ENCODE results near the gene ADAMTSL3.

DNA sequence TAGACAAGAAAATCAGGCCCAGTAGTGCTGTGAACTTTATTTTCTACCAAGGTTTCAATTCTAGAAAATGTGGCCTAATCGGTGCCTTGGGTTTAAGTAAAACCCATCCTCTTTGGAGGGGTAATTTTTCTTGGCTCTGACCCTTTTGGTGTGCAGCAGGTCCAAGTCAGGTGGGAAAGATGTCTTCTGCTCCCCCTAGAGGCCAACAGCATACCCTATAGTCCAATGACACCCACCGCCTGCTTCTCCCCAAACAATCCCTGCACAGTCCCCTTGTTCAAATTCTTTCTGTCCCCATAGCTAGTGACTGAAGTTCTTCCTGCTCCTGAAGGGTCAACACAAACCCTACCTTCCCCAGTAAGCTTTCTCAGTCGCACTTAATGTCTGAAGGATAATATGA, 319.9 kb downstream of the ADAMTSL3 start:
- TF ChIP-seq, protein P1, sequence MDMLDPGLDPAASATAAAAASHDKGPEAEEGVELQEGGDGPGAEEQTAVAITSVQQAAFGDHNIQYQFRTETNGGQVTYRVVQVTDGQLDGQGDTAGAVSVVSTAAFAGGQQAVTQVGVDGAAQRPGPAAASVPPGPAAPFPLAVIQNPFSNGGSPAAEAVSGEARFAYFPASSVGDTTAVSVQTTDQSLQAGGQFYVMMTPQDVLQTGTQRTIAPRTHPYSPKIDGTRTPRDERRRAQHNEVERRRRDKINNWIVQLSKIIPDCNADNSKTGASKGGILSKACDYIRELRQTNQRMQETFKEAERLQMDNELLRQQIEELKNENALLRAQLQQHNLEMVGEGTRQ (IDR thresholded peaks at IDR 0.05; ENCODE audit: low read depth, low read length), result no peak
- TF ChIP-seq CTCF (conservative IDR thresholded peaks at IDR 0.05; ENCODE audit: low read depth, low read length) (0 out of 2 replicates have a peak, but pooled peaks have one; percentile 7), BHLHE40 (IDR thresholded peaks at IDR 0.05; ENCODE audit: low read depth, low read length) (no peak), RCOR1 (IDR thresholded peaks at IDR 0.05; ENCODE audit: insufficient replicate concordance, low read length) (no peak), SMC3 (IDR thresholded peaks at IDR 0.05; ENCODE audit: low read depth, low read length) (no peak), MAZ (IDR thresholded peaks at IDR 0.05; ENCODE audit: borderline replicate concordance, low read depth, low read length) (no peak)
